OCI-LY1 (cell line): ENCODE data around the gene SEC14L1.

Source experiments
- EZH2 ChIP-seq: fragments of 200-600 bp; sonication (generic), shearing (Covaris generic); IDR thresholded peaks from 2 replicates; pipeline ENCODE4 v1.8.0; 2017; ENCODE audit warnings: borderline replicate concordance, mixed run types, mild to moderate bottlenecking, antibody characterized with exemption, low read length, moderate library complexity, mixed read lengths
- TF ChIP-seq, protein P1 (sequence below): fragments of 200-600 bp; sonication (generic), shearing (Covaris generic); IDR thresholded peaks from 2 replicates; pipeline ENCODE4 v1.5.1; 2017; ENCODE audit warnings: mild to moderate bottlenecking, antibody characterized with exemption, low read length, moderate library complexity, mixed read lengths

GRCh38 chr17:77160091-77160874 lies 19.5 kb downstream of the SEC14L1 start:
- TF ChIP-seq, protein P1, sequence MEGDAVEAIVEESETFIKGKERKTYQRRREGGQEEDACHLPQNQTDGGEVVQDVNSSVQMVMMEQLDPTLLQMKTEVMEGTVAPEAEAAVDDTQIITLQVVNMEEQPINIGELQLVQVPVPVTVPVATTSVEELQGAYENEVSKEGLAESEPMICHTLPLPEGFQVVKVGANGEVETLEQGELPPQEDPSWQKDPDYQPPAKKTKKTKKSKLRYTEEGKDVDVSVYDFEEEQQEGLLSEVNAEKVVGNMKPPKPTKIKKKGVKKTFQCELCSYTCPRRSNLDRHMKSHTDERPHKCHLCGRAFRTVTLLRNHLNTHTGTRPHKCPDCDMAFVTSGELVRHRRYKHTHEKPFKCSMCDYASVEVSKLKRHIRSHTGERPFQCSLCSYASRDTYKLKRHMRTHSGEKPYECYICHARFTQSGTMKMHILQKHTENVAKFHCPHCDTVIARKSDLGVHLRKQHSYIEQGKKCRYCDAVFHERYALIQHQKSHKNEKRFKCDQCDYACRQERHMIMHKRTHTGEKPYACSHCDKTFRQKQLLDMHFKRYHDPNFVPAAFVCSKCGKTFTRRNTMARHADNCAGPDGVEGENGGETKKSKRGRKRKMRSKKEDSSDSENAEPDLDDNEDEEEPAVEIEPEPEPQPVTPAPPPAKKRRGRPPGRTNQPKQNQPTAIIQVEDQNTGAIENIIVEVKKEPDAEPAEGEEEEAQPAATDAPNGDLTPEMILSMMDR: no peak
- TF ChIP-seq EZH2: no peak
